ENCODE results near the gene C2CD2L. TPM values are rescaled to one million over a fixed set of nuclear protein-coding genes. Genes with fewer than 3 reads are reported as not detected.

Gene C2CD2L
- total RNA-seq, 1 experiment from 2014 or later: 5.6 TPM

DNA sequence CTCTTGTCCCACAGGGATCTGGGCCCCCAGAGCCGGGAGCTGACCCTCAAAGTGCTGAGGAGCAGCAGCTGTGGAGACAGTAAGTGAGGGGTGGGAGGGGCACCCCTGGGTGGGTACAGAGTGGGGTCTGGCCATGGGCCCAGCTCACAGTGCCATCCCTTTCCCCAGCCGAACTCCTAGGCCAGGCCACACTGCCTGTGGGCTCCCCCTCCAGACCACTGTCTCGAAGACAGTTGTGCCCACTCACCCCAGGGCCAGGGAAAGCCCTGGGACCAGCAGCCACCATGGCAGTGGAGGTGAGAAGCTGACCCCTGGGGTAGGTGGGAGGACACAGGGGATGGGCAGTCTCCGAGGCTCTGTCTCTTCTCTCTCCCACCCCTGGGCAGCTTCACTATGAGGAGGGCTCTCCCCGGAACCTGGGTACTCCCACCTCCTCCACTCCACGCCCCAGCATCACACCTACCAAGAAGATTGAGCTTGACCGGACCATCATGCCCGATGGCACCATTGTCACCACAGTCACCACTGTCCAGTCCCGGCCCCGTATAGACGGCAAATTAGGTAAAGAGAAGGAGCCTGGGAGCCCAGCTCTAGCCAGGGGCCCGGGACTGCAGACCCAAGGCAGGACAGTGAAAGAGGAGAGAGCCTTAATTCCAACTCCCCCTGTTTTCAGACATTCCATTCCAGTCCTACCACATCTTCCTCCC, 5.3 kb downstream of the C2CD2L start:
- H3K4me1 ChIP-seq (ENCODE audit: insufficient read depth, low read length): peaks cover 5% of the 10 kb centered on the region; the same call in 1 of the 2 replicates
- no peak overlapping the region for H3K4me3 Mint-ChIP-seq
- no peak overlapping the region for H3K23ac ChIP-seq (ENCODE audit: insufficient read length, low read depth, low read length)
- no peak overlapping the region for H2AFZ ChIP-seq (ENCODE audit: low read length)
- peaks cover 6% of the 10 kb centered on the region for H3K23me2 ChIP-seq (ENCODE audit: insufficient read length, low read depth, low read length, poor library complexity, severe bottlenecking)
- no CpG with 5 or more reads among the region's 12 CpGs for WGBS (ENCODE audit: extremely low coverage, insufficient read length, low lambda C conversion rate)
- H4K91ac ChIP-seq (ENCODE audit: insufficient read length, low read depth, low read length): no peak overlapping the region
- no peak overlapping the region for H2BK15ac ChIP-seq (ENCODE audit: low read depth, low read length)
- H3K9me3 Mint-ChIP-seq: no peaks in the 10 kb centered on the region; a peak in 1 of 5 replicates
- no peak overlapping the region for H2AK5ac ChIP-seq (ENCODE audit: insufficient read length, low read length)
- H3K27me3 ChIP-seq (ENCODE audit: insufficient read depth, low read length): peaks cover 5% of the 10 kb centered on the region; the same call in 1 of the 2 replicates
- peaks cover 17 to 28% of the 10 kb centered on the region in 2 experiments for H3K4me1 Mint-ChIP-seq
- H3T11ph ChIP-seq (ENCODE audit: low read length): no peak overlapping the region
- DNase-seq: no peak
- H2BK20ac ChIP-seq (ENCODE audit: low read depth, low read length, poor library complexity, severe bottlenecking): no peak overlapping the region
- TF ChIP-seq, protein P1, sequence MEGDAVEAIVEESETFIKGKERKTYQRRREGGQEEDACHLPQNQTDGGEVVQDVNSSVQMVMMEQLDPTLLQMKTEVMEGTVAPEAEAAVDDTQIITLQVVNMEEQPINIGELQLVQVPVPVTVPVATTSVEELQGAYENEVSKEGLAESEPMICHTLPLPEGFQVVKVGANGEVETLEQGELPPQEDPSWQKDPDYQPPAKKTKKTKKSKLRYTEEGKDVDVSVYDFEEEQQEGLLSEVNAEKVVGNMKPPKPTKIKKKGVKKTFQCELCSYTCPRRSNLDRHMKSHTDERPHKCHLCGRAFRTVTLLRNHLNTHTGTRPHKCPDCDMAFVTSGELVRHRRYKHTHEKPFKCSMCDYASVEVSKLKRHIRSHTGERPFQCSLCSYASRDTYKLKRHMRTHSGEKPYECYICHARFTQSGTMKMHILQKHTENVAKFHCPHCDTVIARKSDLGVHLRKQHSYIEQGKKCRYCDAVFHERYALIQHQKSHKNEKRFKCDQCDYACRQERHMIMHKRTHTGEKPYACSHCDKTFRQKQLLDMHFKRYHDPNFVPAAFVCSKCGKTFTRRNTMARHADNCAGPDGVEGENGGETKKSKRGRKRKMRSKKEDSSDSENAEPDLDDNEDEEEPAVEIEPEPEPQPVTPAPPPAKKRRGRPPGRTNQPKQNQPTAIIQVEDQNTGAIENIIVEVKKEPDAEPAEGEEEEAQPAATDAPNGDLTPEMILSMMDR (conservative IDR thresholded peaks at IDR 0.05): no peak
- no peak overlapping the region for H3K4me2 ChIP-seq (ENCODE audit: insufficient read depth, insufficient read length, low read length)
- no peaks in the 10 kb centered on the region for H3K79me1 ChIP-seq (ENCODE audit: insufficient read depth, low read depth, low read length, poor library complexity, severe bottlenecking)
- no peaks in the 10 kb centered on the region for H4K20me1 ChIP-seq (ENCODE audit: control insufficient read depth, insufficient read depth, insufficient read length)
- no peak overlapping the region for H3K4ac ChIP-seq (ENCODE audit: low read depth, low read length)
- no peak overlapping the region for H3K56ac ChIP-seq (ENCODE audit: insufficient read length, low read depth, low read length)
- no peak overlapping the region for H3K27ac ChIP-seq (ENCODE audit: insufficient read length, low read depth, low read length)
- H3K18ac ChIP-seq (ENCODE audit: insufficient read length, low read depth, low read length): no peak overlapping the region
- no peak overlapping the region for H3K9ac ChIP-seq (ENCODE audit: extremely low read depth, insufficient read length, low read length)
- no peak overlapping the region for H4K8ac ChIP-seq (replicated peaks; ENCODE audit: insufficient read length, low read depth, low read length)
- H3K36me3 Mint-ChIP-seq (ENCODE audit: insufficient read depth in 1 of 3, low read depth in 3 of 3): no peaks in the 10 kb centered on the region; a peak in 2 of 7 replicates
- H4K5ac ChIP-seq (ENCODE audit: insufficient read length, low read depth, low read length): no peak overlapping the region
- no peak overlapping the region; a peak in 2 of 7 replicates for H3K27ac Mint-ChIP-seq
- H3K27me3 Mint-ChIP-seq (ENCODE audit: low read depth): peaks cover 12% of the 10 kb centered on the region
- H3K14ac ChIP-seq (ENCODE audit: insufficient read depth, low read length): no peak overlapping the region
- no peak overlapping the region for H2BK12ac ChIP-seq (ENCODE audit: insufficient read length, low read depth, low read length)
- no peaks in the 10 kb centered on the region for H3K79me2 ChIP-seq (ENCODE audit: insufficient read depth, low read length)
- H2BK120ac ChIP-seq (ENCODE audit: low read depth, low read length, poor library complexity, severe bottlenecking): no peak overlapping the region
- no peaks in the 10 kb centered on the region for H3K9me3 ChIP-seq (ENCODE audit: control insufficient read depth, low read depth, low read length)
- no peak overlapping the region for H2BK5ac ChIP-seq (ENCODE audit: insufficient read length, low read length)

Data from H9 (cell line).